Natural killer cell treated with Interleukin-12 subunit alpha and Interleukin-12 subunit beta and Interleukin-15 and Interleukin-18, amount 100 ng/mL, for 72 hours (primary cell): Measurements from ENCODE around the gene CCNG2. TPM values are rescaled to one million over a fixed set of nuclear protein-coding genes. Genes with fewer than 3 reads are reported as not detected.
"Not testable (repeated sequence)": the region's sequence is repeated elsewhere in the genome, so short reads cannot be mapped to it uniquely, and the experiment has no call there.

Experiments used
- ATAC-seq, 2 donors: fragments of 150-1000 bp; cut with Tn5 transposase in 1 of 2; sonication (Bioruptor Pico), chemical (Tn5 transposase) in 1 of 2; 2 replicates each; pipeline ENCODE4 v1.10.0; 2021
- DNase-seq: peaks from one replicate; pipeline ENCODE4 v3.0.0; 2022; ENCODE audit warnings: low spot score
- H3K27ac Mint-ChIP-seq, 2 donors: 1 replicate in 1 of 2; 2 replicates in 1 of 2; pipeline ENCODE4 v1.8.0; 2022; ENCODE audit warnings: mixed read lengths in 2 of 2, mild to moderate bottlenecking in 1 of 2, moderate library complexity in 1 of 2
- H3K27me3 Mint-ChIP-seq, 2 donors: 1 replicate in 1 of 2; 2 replicates in 1 of 2; pipeline ENCODE4 v1.8.0; 2022; ENCODE audit warnings: mixed read lengths in 2 of 2
- H3K36me3 Mint-ChIP-seq: one replicate; pipeline ENCODE4 v1.8.0; 2022; ENCODE audit warnings: mixed read lengths
- H3K4me1 Mint-ChIP-seq, 2 donors: 1 replicate in 1 of 2; 2 replicates in 1 of 2; pipeline ENCODE4 v1.8.0; 2022; ENCODE audit warnings: low read depth in 2 of 2, mixed read lengths in 2 of 2, mild to moderate bottlenecking in 1 of 2
- H3K4me3 Mint-ChIP-seq: one replicate; pipeline ENCODE4 v1.8.0; 2022; ENCODE audit warnings: mixed read lengths
- H3K9me3 Mint-ChIP-seq: 2 replicates; pipeline ENCODE4 v1.8.0; 2022; ENCODE audit warnings: mixed read lengths
- total RNA-seq, 2 donors: library from RNA; stranded (reverse); gene quantifications; one replicate each; pipeline ENCODE4 v1.2.3, GENCODE V29; 2022

The CCNG2 gene
- total RNA-seq, 2 donors from 2014 or later: 10.3 to 29.0 TPM

DNA sequence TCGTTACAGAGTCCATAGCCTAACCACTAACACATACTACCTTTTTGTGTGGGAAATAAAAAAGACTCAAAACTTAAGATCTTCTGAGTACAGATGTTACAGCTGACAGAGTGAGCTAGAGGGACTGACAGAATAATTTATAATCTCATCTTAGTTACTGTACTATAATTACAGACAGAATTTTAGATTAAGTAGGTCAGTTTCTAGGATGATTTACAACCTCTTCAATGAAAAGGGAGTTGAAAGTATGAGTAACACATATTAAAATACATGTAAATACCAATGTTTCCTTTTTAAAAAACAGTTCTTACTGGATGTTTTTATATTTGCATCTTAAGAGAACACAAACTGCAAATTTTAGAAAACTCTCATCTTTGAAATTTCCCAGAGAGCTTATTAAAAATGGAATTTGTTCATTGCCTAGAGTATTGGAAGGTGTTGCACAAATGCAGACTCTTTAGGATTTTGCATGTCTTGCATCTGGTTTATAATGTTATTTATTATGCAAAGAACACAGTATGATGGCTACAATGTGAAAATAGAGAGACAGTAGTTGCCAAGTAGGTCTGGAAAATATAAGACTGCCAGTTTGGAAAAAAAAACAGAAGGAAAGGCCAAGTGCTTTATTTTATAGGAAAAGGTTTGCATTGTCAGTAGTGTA, 24.2 kb upstream of the CCNG2 start:
- Mint-ChIP-seq H3K9me3 (no peaks in the 10 kb centered on the region), H3K36me3 (no peaks in the 10 kb centered on the region), H3K27me3 (peaks cover 0 to 6% of the 10 kb centered on the region in 2 donors), H3K4me3 (no peak overlapping the region), H3K27ac (no peak overlapping the region), H3K4me1 (peaks cover under 1 to 4% of the 10 kb centered on the region in 2 donors)
- ATAC-seq (no peak), DNase-seq (no peak)

DNA sequence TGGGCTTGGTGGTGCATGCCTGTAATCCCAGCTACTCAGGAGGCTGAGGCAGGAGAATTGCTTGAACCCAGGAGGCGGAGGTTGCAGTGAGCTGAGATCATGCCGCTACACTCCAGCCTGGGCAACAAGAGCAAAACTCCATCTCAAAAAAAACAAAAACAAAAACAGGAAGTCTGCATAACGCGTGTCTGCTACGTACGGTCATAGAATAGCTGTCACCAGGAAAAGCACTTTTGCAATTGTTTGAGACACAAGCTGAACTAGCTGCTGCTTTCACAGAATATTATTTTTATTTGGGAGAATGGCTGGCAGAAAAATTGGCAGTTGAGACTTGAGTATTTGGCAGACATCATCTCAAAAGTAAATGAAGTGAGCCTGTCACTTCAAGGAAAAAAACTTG, 19.6 kb upstream of the CCNG2 start:
- H3K27me3 Mint-ChIP-seq, H3K4me3 Mint-ChIP-seq, ATAC-seq, H3K4me1 Mint-ChIP-seq, H3K9me3 Mint-ChIP-seq, DNase-seq, H3K27ac Mint-ChIP-seq, H3K36me3 Mint-ChIP-seq: not testable (repeated sequence)

DNA sequence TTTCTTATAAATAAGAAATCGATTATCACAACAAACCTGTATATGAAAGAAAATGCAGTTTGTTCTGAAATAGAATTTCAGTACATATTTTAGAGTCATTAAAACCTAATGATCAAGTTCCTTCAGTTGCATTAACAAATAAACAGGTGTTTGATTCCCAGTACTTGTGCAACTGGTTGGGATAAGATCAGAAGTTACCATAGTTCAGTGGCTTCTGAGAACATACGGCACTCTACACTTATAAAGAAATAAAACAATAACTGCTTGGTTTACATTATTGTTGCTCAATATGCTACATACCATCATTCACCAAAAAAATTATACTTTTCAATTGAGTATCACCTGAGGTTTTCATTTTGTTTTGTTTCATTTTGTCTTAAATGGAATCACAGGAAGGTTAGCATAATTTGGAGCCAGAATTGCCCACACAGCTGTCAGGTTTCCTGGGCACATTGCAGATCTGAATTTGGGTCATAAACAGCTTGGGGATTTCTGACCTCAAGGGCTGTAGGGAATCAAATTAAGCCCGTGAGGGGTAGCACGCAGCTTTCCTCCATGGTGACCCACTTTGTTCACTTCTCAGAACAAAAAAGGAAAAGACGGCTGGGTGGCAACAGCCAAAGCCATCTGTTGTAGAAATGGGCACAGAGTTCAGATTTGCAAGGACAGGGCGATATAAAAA, 14.9 kb upstream of the CCNG2 start:
- Mint-ChIP-seq H3K36me3 (no peaks in the 10 kb centered on the region), H3K27ac (peak overlapping the region in 1 of 2 donors; percentile 24), H3K27me3 (no peaks in the 10 kb centered on the region), H3K4me3 (no peak overlapping the region), H3K4me1 (peaks cover 11 to 15% of the 10 kb centered on the region in 2 donors), H3K9me3 (no peaks in the 10 kb centered on the region)
- ATAC-seq (no peak), DNase-seq (no peak)

DNA sequence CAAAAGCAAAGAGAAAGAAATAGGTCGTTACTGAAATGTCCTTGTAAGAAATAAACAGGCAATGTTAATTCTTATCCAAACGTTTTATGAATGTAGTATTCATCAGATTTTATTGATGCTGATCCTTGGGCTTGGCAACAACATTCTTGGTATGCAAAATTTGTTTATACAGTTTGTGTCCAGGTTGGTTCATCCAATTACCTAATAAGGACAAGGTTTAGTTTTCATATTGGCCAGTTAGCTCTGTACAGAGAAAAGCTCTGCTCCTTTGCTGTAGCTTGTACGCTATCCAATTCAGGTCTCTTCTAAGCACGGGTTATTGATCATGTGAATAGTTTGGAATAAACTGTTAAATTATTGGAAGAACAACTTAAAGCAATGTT, 14.4 kb upstream of the CCNG2 start:
- H3K36me3 Mint-ChIP-seq: no peaks in the 10 kb centered on the region
- no peak for DNase-seq
- peaks cover 11 to 15% of the 10 kb centered on the region in 2 donors for H3K4me1 Mint-ChIP-seq
- H3K4me3 Mint-ChIP-seq: no peak overlapping the region
- no peak for ATAC-seq
- H3K27me3 Mint-ChIP-seq: no peaks in the 10 kb centered on the region
- peak overlapping the region in 1 of 2 donors; percentile 24 for H3K27ac Mint-ChIP-seq
- no peaks in the 10 kb centered on the region for H3K9me3 Mint-ChIP-seq

DNA sequence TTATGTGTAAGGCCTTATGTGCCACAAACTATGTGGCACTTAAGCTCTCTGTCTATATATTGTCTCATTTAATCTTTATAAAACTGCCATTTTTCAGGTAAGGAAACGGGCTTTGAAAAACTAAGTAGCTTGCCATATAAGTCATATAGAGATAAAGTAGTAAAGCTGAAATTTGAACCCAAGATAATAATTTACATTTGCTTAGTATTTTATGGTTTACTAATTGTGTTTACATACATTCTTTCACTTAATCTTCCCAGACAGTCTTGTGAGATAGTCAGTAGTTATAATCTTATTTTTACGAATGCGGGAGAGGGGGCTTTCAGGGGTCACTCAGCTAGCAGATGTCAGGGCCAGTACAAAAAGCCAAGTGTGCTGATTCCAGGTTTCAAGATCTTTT, 13.9 kb upstream of the CCNG2 start:
- Mint-ChIP-seq H3K27me3 (no peaks in the 10 kb centered on the region), H3K9me3 (no peaks in the 10 kb centered on the region), H3K36me3 (no peaks in the 10 kb centered on the region), H3K4me3 (no peak overlapping the region), H3K4me1 (peaks cover 11 to 15% of the 10 kb centered on the region in 2 donors), H3K27ac (no peak overlapping the region)
- no peak for ATAC-seq
- DNase-seq: no peak

DNA sequence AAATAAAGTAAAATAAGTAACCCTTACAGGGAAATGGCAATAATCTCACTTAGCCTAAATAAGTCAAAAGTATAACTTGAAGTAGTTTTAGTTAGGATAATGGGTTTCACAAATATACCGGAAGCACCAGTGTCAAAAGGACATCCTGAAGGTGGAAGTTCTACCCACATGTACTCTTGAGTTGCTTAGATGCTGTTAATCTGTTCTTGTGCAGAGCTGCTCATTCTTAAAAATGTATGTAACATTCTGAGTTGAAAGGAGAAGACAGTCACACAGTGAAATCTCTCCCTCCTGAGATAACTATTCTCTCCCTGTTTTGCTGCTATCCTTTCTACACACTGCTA, 11.2 kb upstream of the CCNG2 start:
- ATAC-seq (peak in 1 of 2 donors; percentile 43), DNase-seq (no peak)
- peak overlapping the region; percentile 24 for H3K4me3 Mint-ChIP-seq
- peaks cover 11 to 15% of the 10 kb centered on the region in 2 donors for H3K4me1 Mint-ChIP-seq
- H3K27me3 Mint-ChIP-seq: no peaks in the 10 kb centered on the region
- H3K36me3 Mint-ChIP-seq: no peaks in the 10 kb centered on the region
- H3K9me3 Mint-ChIP-seq: no peaks in the 10 kb centered on the region
- H3K27ac Mint-ChIP-seq: peak overlapping the region; percentile 27 to 42

DNA sequence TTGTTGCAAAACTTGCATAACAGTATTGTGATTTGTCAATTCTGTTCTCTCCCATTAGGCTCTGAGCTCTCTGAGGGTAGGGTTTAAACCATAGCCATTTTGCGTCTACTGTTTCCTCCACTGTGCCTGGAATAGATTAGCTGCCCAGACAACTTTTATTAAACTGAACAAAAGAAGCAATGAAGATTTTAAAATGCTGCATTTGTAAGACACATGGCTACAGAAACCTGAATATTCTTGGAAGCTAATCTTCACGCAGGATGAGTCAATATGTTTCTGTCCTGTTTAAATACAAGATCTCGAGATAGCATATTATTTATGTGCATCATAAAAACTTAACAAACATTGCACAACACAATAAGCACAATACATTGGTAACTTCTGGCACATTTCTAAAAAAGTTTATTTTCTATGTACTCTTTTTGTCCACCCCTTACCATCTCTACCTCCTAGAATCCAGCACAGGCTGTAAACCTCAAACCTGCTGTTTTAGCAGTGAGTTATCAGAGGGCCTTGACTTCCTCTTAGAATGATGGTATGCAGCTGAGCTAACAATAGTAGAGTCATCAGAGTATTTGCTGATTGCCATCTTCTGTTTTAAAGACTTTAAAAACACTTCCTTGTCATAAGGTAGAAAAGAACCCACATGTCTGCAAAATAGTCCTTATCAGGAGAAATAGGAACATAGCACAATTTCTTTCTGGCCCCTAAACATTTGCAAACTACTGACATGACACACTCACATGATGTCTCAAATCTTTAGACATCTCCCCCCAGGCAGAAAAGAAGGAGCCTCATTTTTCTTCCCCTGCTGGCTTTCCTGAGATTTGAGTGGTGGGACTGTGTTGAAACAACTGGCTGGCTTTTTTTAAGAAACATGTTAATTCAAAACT, 10.6 kb upstream of the CCNG2 start:
- Mint-ChIP-seq H3K27me3 (no peaks in the 10 kb centered on the region), H3K4me3 (peak overlapping the region; percentile 24), H3K9me3 (no peaks in the 10 kb centered on the region), H3K36me3 (no peaks in the 10 kb centered on the region), H3K27ac (peak overlapping the region; percentile 27 to 42), H3K4me1 (peaks cover 11 to 15% of the 10 kb centered on the region in 2 donors)
- ATAC-seq (peak; percentile 54 to 57), DNase-seq (no peak)

DNA sequence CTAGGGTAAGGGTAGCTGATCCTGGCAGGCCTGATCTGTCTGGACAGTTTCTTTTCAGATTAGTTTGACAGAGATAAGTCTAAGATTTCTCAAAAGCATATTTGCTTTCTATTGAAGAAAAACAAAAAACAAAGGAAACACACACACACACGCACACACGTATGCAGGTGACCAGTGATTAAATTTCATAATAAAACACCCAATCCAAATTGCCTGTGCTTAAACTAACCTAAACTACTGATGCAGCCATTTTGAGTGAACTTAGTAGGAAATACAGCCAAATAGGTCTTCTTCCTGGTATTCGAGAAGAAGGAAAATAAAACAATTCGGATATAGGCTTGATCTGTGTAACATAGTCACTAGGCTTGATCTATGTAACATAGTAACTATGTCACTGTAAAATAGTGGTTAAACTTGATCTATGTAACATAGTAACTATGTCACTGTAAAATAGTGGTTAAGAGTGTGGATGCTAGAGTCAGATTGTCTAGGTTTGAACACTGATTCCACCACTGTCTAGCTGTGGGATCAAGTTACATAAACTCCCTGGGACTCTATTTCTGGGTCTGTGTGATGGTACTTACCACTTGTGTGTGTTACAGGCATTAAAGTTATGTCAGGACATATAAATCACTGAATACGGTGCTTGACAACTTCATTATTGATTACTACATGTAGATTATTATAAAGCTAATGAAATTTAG, 9.8 kb upstream of the CCNG2 start:
- H3K4me3 Mint-ChIP-seq: peak overlapping the region; percentile 24
- DNase-seq: no peak
- no peak for ATAC-seq
- H3K27me3 Mint-ChIP-seq: no peaks in the 10 kb centered on the region
- no peaks in the 10 kb centered on the region for H3K36me3 Mint-ChIP-seq
- H3K4me1 Mint-ChIP-seq: peaks cover 11 to 15% of the 10 kb centered on the region in 2 donors
- H3K9me3 Mint-ChIP-seq: no peaks in the 10 kb centered on the region
- peak overlapping the region; percentile 27 to 42 for H3K27ac Mint-ChIP-seq

DNA sequence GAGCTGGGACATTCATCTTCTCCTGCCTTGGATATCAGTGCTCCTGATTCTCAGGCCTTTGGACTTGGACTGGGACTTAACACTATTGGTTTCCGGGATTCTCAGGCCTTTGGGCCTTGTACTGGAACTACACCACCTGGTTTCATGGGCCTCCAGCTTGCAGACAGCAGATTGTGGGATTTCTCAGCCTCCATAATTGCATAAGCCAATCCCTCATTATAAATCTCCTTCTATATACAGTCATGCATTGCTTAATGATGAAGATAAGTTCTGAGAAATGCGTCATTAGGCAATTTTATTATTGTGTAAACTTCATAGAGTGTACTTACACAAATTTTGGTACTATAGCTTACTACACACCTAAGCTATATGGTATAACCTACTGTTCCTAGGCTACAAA, 8.9 kb upstream of the CCNG2 start:
- no peak overlapping the region for H3K4me3 Mint-ChIP-seq
- no peaks in the 10 kb centered on the region for H3K9me3 Mint-ChIP-seq
- peaks cover 11 to 15% of the 10 kb centered on the region in 2 donors for H3K4me1 Mint-ChIP-seq
- DNase-seq (no peak), ATAC-seq (no peak)
- H3K27ac Mint-ChIP-seq: no peak overlapping the region
- H3K36me3 Mint-ChIP-seq: no peaks in the 10 kb centered on the region
- no peaks in the 10 kb centered on the region for H3K27me3 Mint-ChIP-seq

DNA sequence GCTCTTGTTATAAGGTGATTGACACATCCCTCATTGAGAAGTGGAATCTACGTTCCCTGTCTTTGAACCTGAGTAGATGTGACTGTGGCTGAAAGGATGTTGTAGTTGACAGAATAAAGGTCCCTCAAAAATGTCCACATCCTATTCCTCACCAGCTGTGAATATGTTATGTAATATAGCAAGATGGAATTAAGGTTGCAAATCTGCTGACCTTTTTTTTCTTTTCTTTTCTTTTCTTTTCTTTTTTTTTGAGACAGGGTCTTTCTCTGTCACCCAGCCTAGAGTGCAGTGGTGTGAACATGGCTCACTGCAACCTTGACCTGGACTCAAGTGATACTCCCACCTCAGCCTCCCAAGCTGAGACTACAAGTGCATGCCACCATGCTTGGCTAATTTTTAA, 7.2 kb upstream of the CCNG2 start:
- peaks cover 11 to 15% of the 10 kb centered on the region in 2 donors for H3K4me1 Mint-ChIP-seq
- ATAC-seq (no peak), DNase-seq (no peak)
- H3K4me3 Mint-ChIP-seq: no peak overlapping the region
- no peaks in the 10 kb centered on the region for H3K9me3 Mint-ChIP-seq
- H3K36me3 Mint-ChIP-seq: no peaks in the 10 kb centered on the region
- no peaks in the 10 kb centered on the region for H3K27me3 Mint-ChIP-seq
- H3K27ac Mint-ChIP-seq: no peak overlapping the region

DNA sequence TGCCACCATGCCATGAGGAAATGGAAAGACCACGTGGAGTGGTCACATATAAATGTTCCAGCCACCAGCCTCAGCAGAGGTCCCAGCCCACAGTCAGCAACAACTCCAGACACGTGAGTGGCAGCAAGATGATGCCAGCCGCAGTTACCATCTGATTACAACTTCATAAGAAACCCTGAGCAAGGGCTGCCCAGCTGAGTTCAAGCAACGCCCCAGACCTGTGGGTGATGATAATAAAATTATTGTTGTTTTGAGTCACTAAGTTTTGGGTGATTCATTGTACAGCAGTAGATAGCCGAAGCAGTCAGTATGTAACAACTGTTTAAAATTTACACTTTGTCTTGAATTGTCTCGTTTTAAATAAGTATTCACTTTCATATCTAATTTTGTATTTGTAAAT, 5.8 kb upstream of the CCNG2 start:
- DNase-seq (no peak), ATAC-seq (no peak)
- H3K27me3 Mint-ChIP-seq: no peaks in the 10 kb centered on the region
- no peaks in the 10 kb centered on the region for H3K36me3 Mint-ChIP-seq
- H3K9me3 Mint-ChIP-seq: no peaks in the 10 kb centered on the region
- H3K4me3 Mint-ChIP-seq: no peak overlapping the region
- no peak overlapping the region for H3K27ac Mint-ChIP-seq
- H3K4me1 Mint-ChIP-seq: peaks cover 8% of the 10 kb centered on the region in 2 donors

DNA sequence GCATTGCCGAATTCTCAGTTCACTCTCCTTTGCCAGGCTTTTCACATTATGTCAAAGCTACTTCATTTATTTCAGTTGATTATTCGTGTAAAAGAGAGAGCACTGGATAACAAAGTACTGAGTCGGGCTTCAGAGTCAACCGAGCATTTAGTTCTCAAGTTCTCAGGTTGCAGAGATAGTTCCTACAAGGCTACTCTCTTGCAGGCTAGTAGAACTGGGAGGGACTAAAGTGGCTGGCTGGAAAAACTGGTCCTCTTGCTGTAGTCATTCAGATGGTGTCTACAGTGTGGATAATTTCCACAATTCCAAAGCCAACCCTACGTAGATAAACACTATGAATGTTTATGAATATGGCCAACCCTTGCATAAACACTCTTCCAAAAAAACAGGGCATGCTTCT, 4.6 kb upstream of the CCNG2 start:
- Mint-ChIP-seq H3K9me3 (no peaks in the 10 kb centered on the region), H3K4me1 (peaks cover 10% of the 10 kb centered on the region in 2 donors), H3K27ac (no peak overlapping the region), H3K27me3 (no peaks in the 10 kb centered on the region), H3K4me3 (no peak overlapping the region), H3K36me3 (no peaks in the 10 kb centered on the region)
- no peak for ATAC-seq
- DNase-seq: no peak

DNA sequence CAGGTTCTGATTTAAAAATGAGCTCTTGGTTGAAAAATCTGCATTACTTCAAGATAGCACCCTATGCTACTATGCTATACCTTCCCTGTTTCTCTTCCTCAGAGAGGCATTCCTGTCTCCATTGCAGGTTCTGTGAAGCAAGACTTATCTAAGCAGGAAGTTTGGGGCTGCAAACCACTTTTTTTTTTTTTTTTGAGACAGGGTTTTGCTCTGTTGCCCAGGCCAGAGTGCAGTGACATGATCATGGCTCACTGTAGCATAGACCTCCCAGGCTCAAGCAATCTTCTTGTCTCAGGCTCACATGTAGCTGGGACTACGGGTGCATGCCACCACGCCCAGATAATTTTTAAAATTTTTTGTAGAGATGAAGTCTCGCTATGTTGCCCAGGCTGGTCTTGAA, 4.0 kb upstream of the CCNG2 start:
- Mint-ChIP-seq H3K4me1 (peaks cover 10% of the 10 kb centered on the region in 2 donors), H3K27ac (no peak overlapping the region), H3K4me3 (no peak overlapping the region), H3K36me3 (no peaks in the 10 kb centered on the region), H3K27me3 (no peaks in the 10 kb centered on the region), H3K9me3 (no peaks in the 10 kb centered on the region)
- DNase-seq (no peak), ATAC-seq (no peak)
